GM18505 (cell line): Measurements from ENCODE around the gene IL12A.

Experiments used
- ATAC-seq: cut with Tn5 transposase; IDR thresholded peaks from one replicate; pipeline ENCODE4 v1.9.1; 2021; ENCODE audit not compliant: unreplicated experiment
- POLR2A ChIP-seq: IDR thresholded peaks from 4 replicates; pipeline ENCODE4 v1.6.1; 2011; ENCODE audit warnings: borderline replicate concordance; ENCODE audit not compliant: insufficient read depth, insufficient read length; ENCODE audit errors: extremely low read depth

Gene IL12A

GRCh38 chr3:160022068-160022467 lies 33.4 kb downstream of the IL12A start:
- no peak for ATAC-seq
- TF ChIP-seq POLR2A, result no peak

GRCh38 chr3:160023476-160023875 lies 34.8 kb downstream of the IL12A start:
- ATAC-seq, result no peak
- TF ChIP-seq POLR2A, result no peak

- ATAC-seq, result peak; percentile 87
- no peak for TF ChIP-seq POLR2A
Observed at GRCh38 chr3:160027541-160028195, 39.0 kb downstream of the IL12A start.

GRCh38 chr3:160035757-160036156 lies 47.1 kb downstream of the IL12A start:
- ATAC-seq, result no peak
- no peak for TF ChIP-seq POLR2A

- ATAC-seq, result peak; percentile 65
- no peak for TF ChIP-seq POLR2A
Observed at GRCh38 chr3:160038862-160039562, 50.4 kb downstream of the IL12A start.

GRCh38 chr3:160040181-160040580 lies 51.5 kb downstream of the IL12A start:
- no peak for ATAC-seq
- TF ChIP-seq POLR2A, result no peak

GRCh38 chr3:160041465-160041864 lies 52.8 kb downstream of the IL12A start:
- ATAC-seq, result no peak
- TF ChIP-seq POLR2A, result no peak

GRCh38 chr3:160044121-160044520 lies 55.5 kb downstream of the IL12A start:
- no peak for TF ChIP-seq POLR2A
- no peak for ATAC-seq
